Thyroid gland (tissue), 4 donors: ENCODE measurements around the gene RAB3IP. TPM values are rescaled to one million over a fixed set of nuclear protein-coding genes. Genes with fewer than 3 reads are reported as not detected.

Experiments used
- DNase-seq, 2 donors: peaks; one replicate each; pipeline ENCODE4 v3.0.0-alpha.2; 2019
- H3K27ac ChIP-seq, 3 donors: fragments of 200-600 bp; sonication (generic); 1 replicate in 2 of 3; 2 replicates in 1 of 3; pipeline ENCODE4 v1.5.1; 2016 to 2019; ENCODE audit warnings: mild to moderate bottlenecking in 1 of 3, moderate library complexity in 1 of 3
- H3K27me3 ChIP-seq: fragments of 200-600 bp; sonication (generic); one replicate; pipeline ENCODE4 v1.5.1; 2019
- H3K36me3 ChIP-seq, 2 donors: fragments of 200-600 bp; sonication (generic); one replicate each; pipeline ENCODE4 v1.5.1; 2016 to 2019
- H3K4me1 ChIP-seq, 2 donors: fragments of 200-600 bp; sonication (generic); one replicate each; pipeline ENCODE4 v1.5.1; 2017 to 2019
- H3K4me3 ChIP-seq, 3 donors: fragments of 200-600 bp; sonication (generic); replicated peaks in 1 of 3; 1 replicate in 2 of 3; 2 replicates in 1 of 3; pipeline ENCODE4 v1.5.1; 2016; ENCODE audit warnings: mild to moderate bottlenecking in 1 of 3
- H3K9me3 ChIP-seq: fragments of 200-600 bp; sonication (generic); one replicate; pipeline ENCODE4 v1.5.1; 2017
- POLR2A ChIP-seq, 2 donors: fragments of 450-650 bp; IDR thresholded peaks; one replicate each; pipeline ENCODE4 v1.6.1; 2017; ENCODE audit warnings: antibody characterized with exemption in 2 of 2, mild to moderate bottlenecking in 2 of 2, moderate library complexity in 1 of 2
- WGBS, 2 donors: methylation state at CpG; one replicate each; pipeline ENCODE4 v1.1.5; 2017; 5-methylcytosine and 5-hydroxymethylcytosine counted together
- intact Hi-C: fragments of 100-400 bp; cut with DNase I; formaldehyde crosslinking; loops from one replicate; pipeline ENCODE4 v1.15.1; 2023
- total RNA-seq, 4 donors: library from RNA; depleted of rRNA; stranded (reverse); fragments of >200 nt; gene quantifications; one replicate each; pipeline ENCODE4 v1.2.3, GENCODE V29; 2016
- TF ChIP-seq, protein P1 (sequence below), 6 experiments: fragments of 200-600 bp in 3 of 6; fragments of 450-650 bp in 3 of 6; sonication (generic) in 3 of 6; IDR thresholded peaks; one replicate each; pipeline ENCODE4 v1.5.1; 2016 to 2019; ENCODE audit warnings: antibody characterized with exemption in 6 of 6, mild to moderate bottlenecking in 2 of 6, inconsistent platforms in 1 of 6, moderate library complexity in 1 of 6

The RAB3IP gene
- total RNA-seq, 4 donors from 2014 or later = 25.2 to 74.7 (median 34.7) TPM

DNA sequence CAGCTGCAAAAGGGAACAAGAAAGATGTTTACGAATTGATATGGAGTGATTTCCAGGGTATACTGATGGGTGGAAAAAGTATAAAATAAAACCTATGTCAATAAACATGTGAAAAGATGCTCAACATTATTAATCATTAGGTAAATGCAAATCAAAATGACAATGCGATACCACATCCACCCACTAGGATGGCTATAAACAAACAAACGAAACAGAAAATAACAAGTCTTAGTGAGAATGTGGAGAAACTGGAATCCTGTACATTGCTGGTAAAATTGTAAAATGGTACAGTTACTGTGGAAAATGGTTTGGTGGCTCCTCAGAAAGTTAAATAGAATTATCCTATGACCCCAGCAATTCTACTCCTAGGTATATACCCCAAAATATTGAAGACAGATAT is 30.0 kb upstream of the RAB3IP start:
- intact Hi-C loops = no loop called here
- H3K9me3 ChIP-seq = no peaks in the 10 kb centered on the region
- 94 to 95% methylated on average over 3 of the region's 3 CpGs for WGBS, 2 donors
- no peaks in the 10 kb centered on the region for H3K36me3 ChIP-seq
- TF ChIP-seq POLR2A (IDR thresholded peaks at IDR 0.05) = no peak
- TF ChIP-seq, protein P1, sequence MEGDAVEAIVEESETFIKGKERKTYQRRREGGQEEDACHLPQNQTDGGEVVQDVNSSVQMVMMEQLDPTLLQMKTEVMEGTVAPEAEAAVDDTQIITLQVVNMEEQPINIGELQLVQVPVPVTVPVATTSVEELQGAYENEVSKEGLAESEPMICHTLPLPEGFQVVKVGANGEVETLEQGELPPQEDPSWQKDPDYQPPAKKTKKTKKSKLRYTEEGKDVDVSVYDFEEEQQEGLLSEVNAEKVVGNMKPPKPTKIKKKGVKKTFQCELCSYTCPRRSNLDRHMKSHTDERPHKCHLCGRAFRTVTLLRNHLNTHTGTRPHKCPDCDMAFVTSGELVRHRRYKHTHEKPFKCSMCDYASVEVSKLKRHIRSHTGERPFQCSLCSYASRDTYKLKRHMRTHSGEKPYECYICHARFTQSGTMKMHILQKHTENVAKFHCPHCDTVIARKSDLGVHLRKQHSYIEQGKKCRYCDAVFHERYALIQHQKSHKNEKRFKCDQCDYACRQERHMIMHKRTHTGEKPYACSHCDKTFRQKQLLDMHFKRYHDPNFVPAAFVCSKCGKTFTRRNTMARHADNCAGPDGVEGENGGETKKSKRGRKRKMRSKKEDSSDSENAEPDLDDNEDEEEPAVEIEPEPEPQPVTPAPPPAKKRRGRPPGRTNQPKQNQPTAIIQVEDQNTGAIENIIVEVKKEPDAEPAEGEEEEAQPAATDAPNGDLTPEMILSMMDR (IDR thresholded peaks at IDR 0.05) = no peak
- DNase-seq = no peak
- no peak overlapping the region for H3K4me3 ChIP-seq
- no peaks in the 10 kb centered on the region for H3K4me1 ChIP-seq
- H3K27ac ChIP-seq = no peak overlapping the region
- H3K27me3 ChIP-seq = no peaks in the 10 kb centered on the region

DNA sequence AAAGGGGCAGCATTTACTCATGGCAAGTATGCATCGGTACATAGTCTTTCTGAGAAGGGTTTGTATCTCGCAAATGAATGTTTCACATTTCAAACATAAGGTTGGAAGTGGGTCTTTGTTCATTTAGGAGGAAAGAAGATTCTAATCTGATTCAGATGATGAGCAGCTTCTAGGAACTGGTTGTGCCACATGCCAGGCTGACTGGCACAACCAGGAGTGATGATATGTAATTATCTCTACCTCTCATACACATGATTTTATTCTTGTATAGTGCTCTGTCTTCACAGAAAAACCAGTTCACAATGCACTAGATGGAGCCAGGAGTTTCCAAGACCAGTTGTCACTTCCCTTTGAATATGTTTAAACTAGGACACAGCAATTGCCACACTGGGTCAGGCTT is 25.8 kb upstream of the RAB3IP start:
- H3K4me1 ChIP-seq = no peaks in the 10 kb centered on the region
- H3K4me3 ChIP-seq = no peak overlapping the region
- H3K36me3 ChIP-seq = no peaks in the 10 kb centered on the region
- H3K9me3 ChIP-seq = no peaks in the 10 kb centered on the region
- H3K27me3 ChIP-seq = no peaks in the 10 kb centered on the region
- no peak for DNase-seq
- intact Hi-C loops = no loop called here
- WGBS, 2 donors = 98 to 99% methylated on average over 2 of the region's 2 CpGs
- TF ChIP-seq, protein P1 (IDR thresholded peaks at IDR 0.05) = no peak
- TF ChIP-seq POLR2A (IDR thresholded peaks at IDR 0.05) = no peak
- no peak overlapping the region for H3K27ac ChIP-seq

DNA sequence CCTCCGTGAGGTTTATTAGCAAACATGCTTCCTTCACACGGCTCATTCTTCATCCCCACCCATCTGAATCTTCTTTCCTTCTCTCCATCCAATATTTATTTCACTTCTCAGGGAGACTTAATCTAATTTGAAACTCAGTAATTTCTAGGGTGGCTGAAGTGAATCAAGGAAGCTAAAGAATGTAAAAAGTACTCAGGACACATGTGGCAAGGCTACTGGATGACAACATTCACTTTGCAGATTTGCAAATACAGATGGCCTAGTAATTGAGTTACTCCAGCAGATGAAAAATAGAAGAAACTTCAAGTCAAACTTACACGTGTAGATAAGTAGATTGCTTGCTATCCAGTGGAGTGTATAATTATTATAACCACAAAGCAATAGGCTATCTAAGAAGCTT is 24.1 kb upstream of the RAB3IP start:
- WGBS, 2 donors = 78 to 79% methylated on average over 3 of the region's 3 CpGs
- Histone ChIP-seq H3K36me3 (no peaks in the 10 kb centered on the region), H3K4me3 (no peak overlapping the region), H3K4me1 (no peaks in the 10 kb centered on the region), H3K27ac (no peak overlapping the region), H3K9me3 (no peaks in the 10 kb centered on the region), H3K27me3 (no peaks in the 10 kb centered on the region)
- DNase-seq = no peak
- TF ChIP-seq, protein P1 (IDR thresholded peaks at IDR 0.05) = no peak
- TF ChIP-seq POLR2A (IDR thresholded peaks at IDR 0.05) = no peak
- intact Hi-C loops = no loop called here

DNA sequence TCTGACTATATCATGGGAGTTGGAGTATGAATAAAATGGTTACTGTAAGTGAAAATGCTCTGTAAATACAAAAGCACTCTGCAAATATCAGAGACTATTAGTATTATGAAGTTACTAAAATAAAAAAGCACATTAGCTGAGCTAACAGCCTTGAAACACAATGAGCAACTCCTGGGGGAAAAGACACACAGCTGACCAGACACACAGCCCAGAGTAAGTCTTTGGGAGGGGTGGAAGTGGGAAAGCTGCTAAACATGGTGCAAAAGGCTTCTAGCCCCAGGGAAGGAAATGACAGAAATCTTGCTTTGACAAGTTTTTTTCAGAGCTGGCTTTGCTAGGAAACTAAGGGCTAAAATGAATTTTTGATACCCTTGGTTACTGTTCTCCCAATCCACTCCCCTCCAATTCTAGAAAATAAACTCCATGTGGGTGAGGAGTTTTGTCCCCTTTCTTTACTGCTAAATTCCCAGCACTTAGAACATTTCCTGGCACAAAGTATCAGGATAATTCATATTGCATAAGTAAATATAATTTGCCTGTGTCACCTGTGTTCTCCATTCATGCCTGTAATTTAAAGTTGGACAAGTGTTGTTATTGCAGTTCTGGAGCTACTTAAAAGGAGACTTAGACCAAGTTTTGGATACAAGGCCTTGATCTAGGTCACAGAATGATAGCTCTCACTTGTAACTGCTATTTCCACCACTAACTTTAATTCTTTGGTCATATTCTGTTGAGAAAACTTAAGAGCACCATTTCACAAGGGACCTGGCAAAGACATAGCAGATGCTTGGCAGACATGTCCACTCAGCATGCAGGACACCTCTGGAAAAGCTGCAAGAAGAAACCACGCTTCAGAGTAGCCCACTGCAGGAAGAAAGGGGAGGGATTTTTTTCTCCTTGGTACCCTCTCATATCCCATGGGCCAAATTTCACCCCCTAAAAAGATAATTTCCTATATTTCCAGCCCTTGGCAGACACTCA is 19.0 kb upstream of the RAB3IP start:
- no peaks in the 10 kb centered on the region for H3K4me1 ChIP-seq
- DNase-seq = no peak
- intact Hi-C loops = no loop called here
- TF ChIP-seq POLR2A (IDR thresholded peaks at IDR 0.05) = no peak
- TF ChIP-seq, protein P1 (IDR thresholded peaks at IDR 0.05) = no peak
- WGBS, 2 donors = 71 to 73% methylated on average over 1 of the region's 1 CpG
- no peak overlapping the region for H3K4me3 ChIP-seq
- no peaks in the 10 kb centered on the region for H3K27me3 ChIP-seq
- no peaks in the 10 kb centered on the region for H3K9me3 ChIP-seq
- H3K27ac ChIP-seq = no peak overlapping the region
- no peaks in the 10 kb centered on the region for H3K36me3 ChIP-seq

DNA sequence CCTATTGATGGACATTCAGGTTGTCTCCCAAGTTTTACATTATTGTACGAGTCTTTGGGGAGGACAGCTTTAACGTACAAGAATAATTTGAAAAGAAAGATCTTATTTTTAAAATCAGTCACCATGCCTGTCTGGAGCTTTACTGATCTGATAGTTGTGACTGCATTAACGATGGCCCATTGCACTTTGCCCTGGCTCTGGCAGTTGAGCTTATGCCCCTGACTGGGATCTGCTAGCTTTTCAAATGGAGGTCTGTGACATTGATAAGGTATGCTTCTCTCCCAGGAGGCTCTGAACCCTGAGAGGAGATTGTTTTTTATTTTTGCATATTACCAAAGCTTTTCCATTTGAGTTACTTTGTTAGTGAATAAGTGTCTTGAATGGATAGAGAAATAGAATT is 17.9 kb upstream of the RAB3IP start:
- H3K9me3 ChIP-seq = no peaks in the 10 kb centered on the region
- intact Hi-C loops = no loop called here
- TF ChIP-seq, protein P1 (IDR thresholded peaks at IDR 0.05) = no peak
- no peak for TF ChIP-seq POLR2A (IDR thresholded peaks at IDR 0.05)
- no peaks in the 10 kb centered on the region for H3K36me3 ChIP-seq
- WGBS, 2 donors = 74 to 82% methylated on average over 3 of the region's 3 CpGs
- H3K27ac ChIP-seq = no peak overlapping the region
- no peak for DNase-seq
- H3K4me3 ChIP-seq = no peak overlapping the region
- H3K4me1 ChIP-seq = no peaks in the 10 kb centered on the region
- H3K27me3 ChIP-seq = no peaks in the 10 kb centered on the region
